GM20000 (cell line): ENCODE data around the gene CELSR1.

Experiments used
- DNase-seq: peaks from one replicate; pipeline ENCODE4 v3.0.0; 2012; ENCODE audit warnings: low spot score
- CTCF ChIP-seq: IDR thresholded peaks from 2 replicates; pipeline ENCODE4 v1.5.1; 2012; ENCODE audit warnings: mild to moderate bottlenecking, control low read depth; ENCODE audit errors: extremely low read depth, missing control alignments

CELSR1 gene

DNA sequence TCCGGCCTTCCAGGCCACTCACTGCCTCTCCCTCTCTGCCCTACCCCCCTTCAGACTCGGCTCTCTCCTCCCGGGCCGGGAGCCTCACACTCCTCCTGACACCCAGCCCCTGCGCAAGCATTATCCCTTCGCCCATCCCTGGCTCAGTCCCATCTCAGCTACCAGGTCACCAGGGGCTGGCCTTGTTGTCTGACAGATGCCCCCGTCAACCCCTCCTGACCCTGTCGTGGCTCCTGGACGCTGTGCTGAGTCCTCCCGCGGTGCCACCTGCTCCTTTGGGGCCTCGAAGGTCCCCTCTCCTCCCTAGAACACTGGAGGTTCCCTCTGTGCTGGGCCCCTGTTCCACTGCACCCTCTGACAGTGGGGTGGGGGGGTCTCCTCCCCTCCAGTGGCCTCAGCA is 169.0 kb downstream of the CELSR1 start:
- TF ChIP-seq CTCF = no peak
- no peak for DNase-seq

- peak; percentile 93 for DNase-seq
- TF ChIP-seq CTCF = peak; percentile 99
Observed at GRCh38 chr22:46367707-46368191, 169.7 kb downstream of the CELSR1 start.

- no peak for DNase-seq
- no peak for TF ChIP-seq CTCF
Observed at GRCh38 chr22:46366801-46367706, 170.4 kb downstream of the CELSR1 start.

GRCh38 chr22:46366327-46366731 is 171.1 kb downstream of the CELSR1 start:
- DNase-seq = no peak
- TF ChIP-seq CTCF = no peak

GRCh38 chr22:46365166-46365624 is 172.2 kb downstream of the CELSR1 start:
- no peak for DNase-seq
- no peak for TF ChIP-seq CTCF

DNA sequence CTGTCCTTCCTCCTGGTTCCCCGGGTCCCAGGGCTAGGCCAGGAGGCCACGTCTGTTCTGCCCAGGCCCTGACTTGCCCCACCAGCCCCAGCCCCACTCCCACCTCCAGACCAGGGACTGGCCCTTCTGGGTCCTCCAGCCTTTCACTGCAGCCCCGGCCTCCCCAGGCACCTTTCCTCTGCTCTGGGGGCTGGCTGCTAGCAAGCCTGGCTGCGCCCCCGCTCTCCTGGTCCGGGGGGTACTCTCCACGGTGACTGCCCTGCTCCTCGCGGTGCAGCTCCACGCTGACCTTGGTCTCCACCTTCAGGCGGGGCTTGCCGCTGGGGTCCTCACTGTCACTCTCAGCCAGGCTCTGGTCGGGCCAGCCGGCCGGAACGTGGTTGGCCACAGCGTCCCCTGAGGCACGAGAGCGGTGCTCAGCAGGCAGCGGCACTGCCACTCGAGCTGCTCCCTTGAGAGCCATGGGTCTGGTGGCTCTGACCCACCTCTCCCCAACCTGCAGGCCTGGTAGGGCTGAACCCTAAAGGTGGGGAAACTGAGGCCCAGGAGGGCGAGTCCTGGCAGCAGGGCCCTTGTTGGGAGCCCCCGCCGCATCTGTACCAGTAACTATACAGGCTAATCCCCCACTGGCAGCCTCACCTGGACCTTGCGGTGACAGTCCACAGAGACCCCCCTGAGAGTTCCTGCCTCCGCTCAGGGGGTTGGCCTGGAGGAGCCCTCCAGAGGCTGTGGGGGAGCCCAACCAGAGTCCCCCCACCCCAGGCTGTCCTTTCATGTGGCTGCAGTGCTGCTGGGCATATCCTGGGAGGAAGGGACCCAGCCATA is 172.9 kb downstream of the CELSR1 start:
- DNase-seq = no peak
- no peak for TF ChIP-seq CTCF
